HG02678 (cell line): ENCODE data around the gene MRPL46.

Experiments used
- ATAC-seq: cut with Tn5 transposase; IDR thresholded peaks from one replicate; pipeline ENCODE4 v1.9.1; 2021; ENCODE audit warnings: mild to moderate bottlenecking, moderate library complexity; ENCODE audit not compliant: unreplicated experiment

Gene MRPL46

DNA sequence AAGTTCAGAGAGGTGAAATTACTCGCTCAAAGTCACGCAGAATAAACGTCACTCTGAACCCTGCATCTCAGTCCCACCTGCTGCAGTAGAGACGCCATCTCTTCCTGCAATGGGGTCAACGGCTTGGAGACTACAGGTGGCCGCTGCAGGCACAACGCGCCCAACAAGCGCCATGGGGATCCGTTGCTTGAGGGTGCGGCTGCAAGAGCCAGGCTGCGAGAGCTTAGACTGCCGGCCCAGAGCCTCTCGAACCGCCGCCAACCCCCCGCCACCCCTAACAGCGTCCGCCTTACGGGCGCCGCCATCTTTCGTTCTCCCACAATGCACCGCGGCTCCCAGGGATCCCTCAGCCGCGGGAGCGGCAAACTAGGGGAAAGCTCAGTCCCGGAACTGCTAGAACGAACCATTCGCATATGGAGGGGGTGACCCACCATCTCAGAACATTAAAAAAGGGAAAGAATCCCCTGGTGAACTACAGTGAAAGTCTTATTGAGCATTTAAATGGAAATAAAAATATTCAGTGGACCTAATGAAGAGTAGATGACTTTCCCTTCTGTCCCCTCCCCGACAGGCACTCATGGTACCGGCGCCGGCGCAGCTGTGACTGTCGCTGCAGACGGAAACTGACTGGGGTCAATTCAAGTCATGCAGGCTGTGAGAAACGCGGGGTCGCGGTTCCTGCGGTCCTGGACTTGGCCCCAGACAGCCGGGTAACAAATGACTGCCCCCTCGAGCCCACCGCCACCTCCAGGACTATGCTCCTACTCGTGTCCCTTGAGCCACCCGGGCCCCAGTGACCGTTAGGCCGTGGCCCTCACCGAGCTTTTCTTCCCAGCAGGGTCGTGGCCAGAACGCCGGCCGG lies at the start of gene MRPL46, which contains the start of gene MRPS11:
MRPL46 (minus strand) TSS at position 316 of the 862 bp plus-strand sequence; CDS start at position 305, 11 bp downstream.
MRPS11 (plus strand) TSS at position 636 of the 862 bp plus-strand sequence; CDS start at position 646, 10 bp downstream.
- peak; percentile 86 for ATAC-seq

DNA sequence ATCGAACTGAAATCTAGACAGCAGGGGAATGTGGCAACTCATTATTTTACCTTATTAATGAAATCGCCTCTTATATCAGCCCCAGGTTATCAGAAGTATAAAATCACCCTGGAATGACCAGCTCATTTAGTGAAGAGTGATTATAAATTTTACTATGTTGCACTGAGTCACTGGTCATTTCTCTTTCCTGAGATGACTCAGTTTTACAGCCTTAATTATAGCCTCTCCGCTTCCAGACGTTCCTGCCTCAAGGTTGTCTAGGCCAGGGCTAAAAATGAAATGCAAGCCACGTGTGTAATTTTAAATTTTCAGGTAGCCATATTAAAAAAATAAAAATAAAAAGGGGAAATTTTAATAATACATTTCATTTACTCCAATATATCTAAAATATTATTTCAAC lies 46.0 kb upstream of the MRPL46 start:
- ATAC-seq, result no peak

DNA sequence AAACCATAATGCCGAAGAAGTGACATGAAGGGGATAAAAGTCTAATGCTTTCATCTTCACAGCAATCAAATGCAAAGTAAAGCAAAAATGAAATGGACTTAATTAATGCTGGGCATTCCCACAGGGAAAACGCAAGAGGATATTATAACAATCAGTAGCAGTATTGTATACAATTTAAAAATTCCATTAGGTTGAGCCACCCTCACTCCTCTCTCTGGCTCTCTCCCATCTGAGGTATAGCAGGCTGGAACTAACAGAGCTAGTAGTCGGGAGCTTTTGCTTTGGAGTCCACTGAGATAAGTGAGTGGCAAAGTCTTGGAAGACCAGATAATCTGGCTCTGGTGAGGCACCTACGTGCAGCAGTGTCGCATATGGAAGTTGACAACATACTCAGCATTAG lies 45.4 kb upstream of the MRPL46 start:
- ATAC-seq, result no peak

DNA sequence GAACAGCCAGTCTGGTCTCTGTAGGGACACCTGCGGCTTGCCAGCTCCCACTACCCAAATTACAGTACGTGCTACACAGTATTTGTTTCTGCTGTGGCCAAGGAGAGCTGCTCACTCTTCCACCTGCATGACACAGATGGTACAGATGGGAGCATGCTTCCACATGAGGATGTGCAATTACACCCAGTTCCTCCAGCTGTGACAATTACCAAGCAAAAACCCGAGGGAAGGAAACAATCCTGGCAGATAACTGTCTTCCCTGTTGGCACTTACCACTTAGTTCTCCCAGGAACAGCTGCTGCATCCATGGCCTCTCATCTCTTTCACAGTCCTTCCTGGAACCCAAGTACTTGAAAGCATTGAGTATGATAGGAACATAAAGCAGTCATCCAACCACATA lies 44.9 kb upstream of the MRPL46 start:
- no peak for ATAC-seq

DNA sequence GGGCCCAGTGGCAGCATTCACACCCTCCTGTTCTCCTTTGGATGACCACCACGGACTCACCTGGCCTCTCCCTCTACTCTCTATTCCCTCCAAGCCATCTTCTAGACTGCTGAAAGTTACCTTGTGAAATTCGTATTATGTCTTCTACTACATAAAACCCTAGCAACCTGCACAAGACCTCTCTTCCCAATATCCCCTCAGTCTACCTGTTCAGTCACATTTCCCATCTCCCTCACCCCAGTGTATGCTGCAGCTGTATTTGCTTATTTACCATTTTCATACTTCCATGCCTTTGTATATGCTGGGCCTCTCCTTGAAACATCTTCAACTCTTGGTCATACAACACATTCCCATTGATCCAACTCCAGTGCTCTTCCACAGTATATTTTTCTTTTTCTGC lies 44.0 kb upstream of the MRPL46 start:
- ATAC-seq, result no peak

DNA sequence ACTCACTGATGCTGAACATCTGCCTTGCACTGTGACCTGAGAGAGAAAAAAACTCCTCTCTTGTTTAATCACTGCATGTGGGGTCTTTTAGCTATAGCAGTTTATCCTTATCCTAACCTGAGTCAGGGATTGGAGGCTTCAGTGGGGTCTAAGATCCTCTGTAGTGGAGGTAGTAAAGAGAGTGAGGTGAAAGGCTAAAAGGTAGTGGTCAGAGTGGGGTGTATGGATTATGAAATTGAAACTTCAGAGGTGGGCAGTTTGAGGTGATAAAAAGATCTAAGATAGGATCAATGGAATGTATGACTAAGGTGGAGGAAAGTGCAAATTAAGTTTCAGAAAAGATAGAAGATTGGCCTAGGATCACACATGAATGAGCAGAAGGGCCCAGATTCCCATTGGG lies 42.8 kb upstream of the MRPL46 start:
- ATAC-seq, result peak; percentile 45

DNA sequence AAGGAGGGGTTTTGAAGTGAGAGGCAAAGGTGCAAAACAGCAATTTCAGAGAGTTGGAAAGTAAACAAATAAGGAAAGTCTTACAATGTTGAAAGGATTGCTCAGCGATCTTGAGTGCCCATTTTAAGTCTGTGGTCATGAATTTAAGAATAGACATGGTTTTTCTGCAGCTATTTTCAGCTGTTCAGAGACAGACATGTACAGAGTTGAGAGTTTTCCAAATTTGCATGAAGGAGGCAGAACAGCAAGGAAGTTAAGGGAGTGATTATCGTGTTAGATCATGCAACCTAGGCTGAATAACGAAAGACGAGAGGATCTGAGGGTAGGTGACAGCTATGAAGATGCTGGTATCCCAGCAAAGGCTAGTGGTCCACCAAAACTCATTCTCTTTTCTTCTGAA lies 42.1 kb upstream of the MRPL46 start:
- ATAC-seq, result no peak

DNA sequence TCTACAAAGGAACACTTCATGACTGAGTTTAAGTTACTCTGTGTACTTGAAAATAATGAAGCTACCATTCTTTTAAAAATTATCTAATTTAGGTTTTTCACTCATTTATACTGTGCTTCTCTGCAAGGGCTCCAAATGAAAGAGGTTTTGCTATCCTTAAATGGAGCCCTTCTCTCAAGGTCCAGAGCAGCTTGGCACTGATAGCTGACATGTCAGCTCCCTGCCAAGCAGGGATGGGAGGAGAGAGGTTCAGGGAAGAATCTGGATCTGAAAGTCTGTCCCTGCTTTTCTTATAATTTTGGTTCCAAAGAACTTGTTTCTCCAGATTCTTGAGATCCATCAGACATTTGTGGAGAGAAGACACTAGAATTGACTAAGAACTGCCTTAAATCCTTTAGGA lies 39.4 kb upstream of the MRPL46 start:
- no peak for ATAC-seq

DNA sequence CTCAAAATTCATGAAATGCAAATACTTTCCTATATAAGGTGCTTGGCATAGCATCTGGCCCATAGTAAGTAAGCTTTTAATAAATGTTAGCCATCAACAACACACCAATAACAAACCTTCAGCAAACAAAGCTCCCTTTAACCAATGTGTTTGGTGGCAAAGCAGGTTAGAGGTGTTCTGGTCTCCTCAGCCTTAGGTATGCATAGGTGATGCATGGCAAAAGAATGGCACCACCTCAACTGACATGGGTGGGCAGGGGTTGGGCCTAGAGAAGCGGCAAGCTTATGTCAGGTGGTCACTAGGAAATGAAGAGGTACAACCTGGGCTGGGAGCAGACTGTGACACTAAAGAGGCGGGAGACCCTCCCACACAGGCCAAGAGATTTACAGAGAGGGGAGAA lies 38.5 kb upstream of the MRPL46 start:
- ATAC-seq, result no peak

DNA sequence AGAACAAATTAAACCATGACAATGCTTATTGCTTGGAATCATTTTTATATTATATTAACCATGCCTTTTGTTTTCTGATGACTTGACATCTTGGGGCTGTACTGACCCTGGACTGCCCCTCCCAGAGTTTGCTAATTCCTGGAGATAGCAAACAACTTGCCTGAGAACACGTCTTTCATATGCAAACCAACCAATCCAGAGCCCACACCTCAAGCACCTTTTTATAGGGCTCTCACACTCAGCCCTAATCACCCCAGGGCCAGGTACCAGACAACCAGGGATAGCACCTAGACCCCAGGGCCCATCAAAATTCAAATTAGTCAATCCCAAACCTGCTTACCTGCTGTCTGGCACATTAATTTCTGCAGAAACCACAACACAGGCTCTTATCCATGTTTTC lies 37.3 kb upstream of the MRPL46 start:
- ATAC-seq, result no peak

DNA sequence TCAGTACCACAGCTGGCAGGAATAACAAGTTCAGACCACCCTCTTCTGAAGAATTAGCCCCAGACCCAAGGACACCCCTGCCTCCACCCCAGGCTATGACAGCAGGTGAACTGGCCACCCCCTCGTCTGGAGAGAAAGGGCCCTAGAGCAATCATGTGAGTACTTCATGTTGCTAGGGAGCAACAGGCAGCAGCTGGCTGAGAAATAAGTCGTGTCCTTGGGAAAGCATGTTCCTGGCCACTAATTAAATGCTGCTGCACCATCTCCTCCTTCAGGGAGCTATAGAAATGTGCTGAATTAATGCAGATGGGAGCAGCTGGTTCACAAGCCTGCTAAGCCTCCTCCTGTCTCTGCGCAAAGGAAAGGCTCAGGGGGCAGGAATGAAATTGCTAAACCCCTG lies 31.8 kb upstream of the MRPL46 start:
- no peak for ATAC-seq

DNA sequence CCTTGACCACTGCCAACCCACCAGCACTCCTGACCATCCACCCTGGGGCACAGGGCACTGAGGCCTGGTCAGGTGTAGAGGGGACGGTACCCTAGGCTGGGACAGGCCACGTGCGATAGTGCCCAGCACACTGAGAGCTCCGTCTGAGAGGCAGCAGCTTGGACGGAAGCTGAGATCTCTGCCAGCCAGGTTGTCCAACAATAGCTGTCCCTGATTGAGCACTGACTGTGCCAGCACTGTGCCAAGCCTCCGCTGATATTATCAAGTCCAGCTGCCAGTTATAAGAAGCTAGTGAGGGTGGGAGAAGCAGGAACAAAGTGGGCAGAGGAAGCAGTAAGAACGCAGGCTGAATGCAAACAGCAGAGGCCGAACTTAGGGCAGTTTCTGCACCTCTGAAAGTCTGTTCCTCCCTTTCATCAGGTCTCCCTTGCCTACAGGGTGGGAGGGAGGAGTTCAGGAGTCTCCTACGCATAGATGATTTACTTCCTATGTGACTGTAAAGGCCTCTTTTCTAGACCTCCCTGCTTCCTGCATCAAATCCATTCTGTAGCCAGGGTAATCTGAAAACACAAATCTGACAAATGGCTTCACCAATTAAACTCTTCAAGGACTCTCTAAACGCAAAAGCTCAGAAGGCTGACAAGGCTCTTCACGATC lies 30.0 kb upstream of the MRPL46 start:
- ATAC-seq, result no peak

DNA sequence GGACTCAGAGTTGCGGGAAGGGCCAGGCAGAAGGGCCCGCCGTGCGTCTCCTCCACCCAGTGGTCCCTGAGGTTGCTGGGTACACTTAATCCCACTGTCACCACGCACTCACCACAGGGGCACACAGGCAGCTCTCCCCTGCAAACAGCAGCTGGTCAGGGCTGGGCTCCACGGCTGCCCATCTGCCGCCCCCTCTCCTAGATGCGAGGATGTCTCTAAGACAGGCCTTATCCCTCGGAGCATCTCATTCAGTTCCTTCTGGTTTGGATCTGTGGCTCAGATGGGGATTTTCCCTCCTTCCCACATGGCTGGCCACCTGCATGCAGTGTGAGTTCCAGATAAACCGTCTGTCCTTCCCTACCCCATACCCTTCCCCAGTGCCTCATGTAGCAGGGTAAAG lies 26.7 kb upstream of the MRPL46 start:
- no peak for ATAC-seq

DNA sequence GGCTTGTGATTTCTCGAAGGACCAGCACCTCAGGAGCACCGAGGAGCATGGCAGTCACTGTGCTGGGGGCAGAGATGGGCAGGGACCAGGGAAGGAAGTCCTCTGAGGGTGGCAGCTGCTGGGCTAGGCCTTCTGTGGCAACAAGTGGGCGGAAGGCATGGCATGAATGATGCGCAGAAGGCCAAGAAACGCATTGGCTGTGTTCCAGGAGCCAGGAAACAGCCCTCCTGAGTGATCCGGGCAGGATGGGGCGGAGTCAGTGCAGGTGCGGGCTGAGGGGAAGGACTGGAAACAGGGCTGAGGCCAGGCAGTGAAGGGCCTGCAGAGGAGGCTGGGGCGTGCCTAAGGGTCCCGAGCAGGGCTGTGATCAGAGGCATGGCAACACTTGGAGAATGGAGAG lies 24.0 kb upstream of the MRPL46 start:
- no peak for ATAC-seq

DNA sequence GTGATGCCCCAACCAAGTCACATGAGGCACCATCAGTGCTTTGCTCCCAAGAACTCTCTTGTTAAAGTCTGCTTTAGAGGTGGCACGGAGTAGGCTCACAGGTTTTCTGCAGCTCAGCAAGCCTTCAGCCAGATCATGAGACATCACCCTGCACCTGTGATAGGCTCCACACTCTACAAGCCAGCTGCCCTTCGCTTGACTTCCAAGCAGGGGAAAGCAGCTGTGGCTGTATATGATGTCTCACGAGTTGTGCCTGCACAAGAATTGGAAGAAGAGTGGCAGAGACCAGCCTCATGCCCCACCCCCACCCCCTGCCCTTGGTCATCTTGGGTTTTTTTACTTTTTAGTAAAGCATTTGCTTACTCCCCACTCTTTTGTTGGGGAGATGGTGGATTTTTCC lies 22.8 kb upstream of the MRPL46 start:
- ATAC-seq, result no peak

DNA sequence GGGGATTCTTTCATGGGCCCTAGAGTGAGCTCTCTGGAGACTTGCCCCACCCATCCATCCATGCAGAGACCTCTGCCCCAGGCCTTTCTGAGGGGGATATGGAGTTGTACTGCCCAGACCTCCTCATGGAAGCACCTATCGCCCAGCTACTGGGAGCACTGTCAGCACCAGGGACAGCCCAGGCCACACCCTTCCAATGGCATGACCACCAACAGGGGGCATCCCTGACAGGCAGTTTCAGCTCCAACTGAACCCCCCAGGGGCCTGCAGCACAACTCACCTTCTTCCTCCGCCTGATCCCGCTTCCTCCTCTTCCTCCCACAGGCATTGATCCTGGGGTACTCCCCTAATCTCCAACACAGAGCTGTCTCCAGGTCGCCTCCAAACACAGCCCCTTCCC lies 22.1 kb upstream of the MRPL46 start:
- ATAC-seq, result no peak

DNA sequence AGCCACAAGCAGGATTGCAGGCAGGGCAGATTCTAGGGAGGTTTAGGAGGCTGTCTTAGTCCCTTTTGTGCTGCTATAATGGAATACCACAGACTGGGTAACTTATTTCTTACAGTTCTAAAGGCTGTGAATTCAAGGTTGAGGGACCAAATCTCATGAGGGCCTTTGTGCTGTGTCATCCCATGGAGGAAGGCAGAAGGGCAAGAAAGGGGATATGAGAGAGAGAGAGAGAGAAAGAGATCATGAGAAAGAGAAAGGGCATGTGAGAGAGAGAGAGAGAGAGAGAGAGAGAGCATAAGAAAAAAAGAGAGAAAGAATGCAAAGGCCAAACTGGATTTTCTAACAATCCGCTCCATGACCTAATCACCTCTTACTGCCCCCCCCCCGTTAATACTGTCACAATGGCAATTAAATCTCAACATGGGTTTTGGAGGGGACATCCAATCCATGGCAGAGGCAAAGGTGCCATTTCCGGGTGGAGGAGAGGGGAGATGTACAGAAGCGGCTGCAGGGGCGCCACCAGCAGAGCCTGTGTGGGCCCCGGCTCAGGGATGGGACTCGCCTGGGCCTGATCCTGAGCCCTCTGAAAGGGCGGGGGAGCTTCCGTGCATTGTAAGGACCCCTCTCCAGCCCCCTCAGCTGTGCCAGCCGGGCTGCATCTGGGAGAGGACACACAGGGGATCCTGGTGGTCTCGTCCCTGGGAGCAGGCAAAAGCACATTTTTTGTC lies 20.8 kb upstream of the MRPL46 start:
- no peak for ATAC-seq

DNA sequence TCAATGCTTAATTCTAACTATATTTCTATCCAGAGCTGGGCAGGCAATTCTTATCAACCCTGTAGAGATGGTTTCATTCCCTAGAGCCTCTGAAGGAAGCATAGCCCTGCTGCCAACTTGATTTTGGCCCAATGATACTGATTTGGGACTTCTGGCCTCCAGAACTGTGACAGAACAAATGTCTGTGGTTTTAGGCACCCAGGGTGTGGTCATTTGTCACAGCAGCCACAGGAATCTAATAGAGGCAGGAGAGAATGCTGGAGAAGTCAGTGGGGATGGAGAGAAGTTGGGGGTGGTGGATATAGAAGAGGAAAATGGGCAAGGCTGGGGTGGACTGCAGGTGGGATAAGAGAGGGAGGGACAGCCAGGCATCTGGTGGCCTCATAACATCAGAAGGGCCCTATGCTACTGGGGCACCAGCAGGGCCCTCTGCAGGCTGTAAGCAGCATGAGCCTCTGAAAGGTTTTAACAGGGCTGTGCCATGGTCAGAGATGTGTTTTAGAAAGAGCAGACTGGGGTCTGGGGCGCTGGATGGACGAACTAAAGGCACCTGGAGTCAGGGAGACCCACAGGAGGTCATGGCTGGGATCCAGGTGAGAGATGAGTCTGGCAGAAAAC lies 20.1 kb upstream of the MRPL46 start:
- ATAC-seq, result no peak

DNA sequence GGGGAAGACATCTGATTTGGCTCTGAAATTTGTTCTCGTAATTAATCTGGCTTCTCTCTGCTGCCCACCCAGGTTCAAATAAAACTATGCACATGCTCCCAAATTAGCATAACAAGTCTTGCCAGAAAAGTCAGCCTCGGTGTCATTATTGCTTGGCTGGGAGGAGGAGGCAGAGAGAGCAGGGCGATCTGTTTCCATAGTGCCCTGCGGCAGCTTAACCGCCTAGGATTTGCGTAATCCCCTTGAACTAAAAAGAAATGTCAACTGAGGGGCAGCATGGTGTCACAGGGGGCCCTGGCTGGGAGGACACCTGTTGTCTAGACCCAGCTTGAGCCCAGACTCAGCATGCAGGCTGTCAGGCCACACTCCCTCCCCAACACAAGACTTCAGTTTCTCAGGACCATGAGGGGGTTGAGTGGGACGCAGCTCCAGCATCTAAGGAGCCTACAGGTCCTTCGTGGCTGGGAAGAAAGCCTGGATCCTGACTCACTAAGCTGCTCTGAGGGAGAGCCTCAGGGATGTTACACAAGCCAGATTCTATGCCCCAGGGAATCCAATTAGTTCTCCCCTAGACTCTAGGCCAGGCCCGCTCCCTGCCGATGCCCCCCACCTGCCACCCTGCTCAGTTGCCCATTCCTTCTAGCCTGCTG lies 17.6 kb upstream of the MRPL46 start:
- ATAC-seq, result no peak

DNA sequence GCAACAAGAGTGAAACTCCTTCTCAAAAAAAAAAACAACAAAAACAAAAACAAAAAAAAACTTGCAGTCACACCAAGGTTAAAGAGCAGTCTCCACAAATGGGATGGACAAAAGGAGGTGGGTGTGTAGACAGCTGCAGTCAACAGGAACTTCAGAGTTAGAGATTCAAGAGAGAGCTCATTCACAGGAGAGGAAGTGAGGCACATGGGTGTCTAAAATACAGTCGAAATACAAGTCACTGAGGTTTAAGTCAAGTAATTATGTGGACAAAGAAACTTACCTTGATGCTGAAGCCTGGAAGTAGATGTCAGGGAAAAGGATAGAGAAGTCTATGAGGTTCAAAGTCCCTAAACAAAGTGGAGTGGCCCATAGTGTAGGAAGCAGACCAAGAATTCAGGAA lies 15.1 kb upstream of the MRPL46 start:
- ATAC-seq, result no peak

DNA sequence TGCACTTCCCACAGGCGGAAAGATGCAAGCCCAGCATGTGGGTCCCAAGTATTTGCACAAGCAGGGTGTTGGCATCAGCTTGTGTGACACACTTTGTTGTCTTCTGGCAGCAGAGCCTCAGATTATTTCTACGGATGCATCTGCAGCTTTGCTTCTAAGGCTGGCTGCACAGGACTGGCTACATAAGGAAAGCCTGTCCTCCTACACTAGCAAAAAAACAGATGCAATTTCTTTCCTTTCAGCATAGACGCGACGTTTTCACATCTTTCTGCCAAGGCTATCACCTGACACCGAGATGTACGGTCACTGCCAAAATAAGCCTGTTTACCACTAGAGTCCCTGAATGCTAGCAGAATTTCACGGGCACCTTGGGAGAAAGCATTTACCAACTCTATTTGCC lies 13.8 kb upstream of the MRPL46 start:
- no peak for ATAC-seq
